Esophagus muscularis mucosa (tissue), 4 donors: ENCODE measurements around the gene SLAIN1. TPM values are rescaled to one million over a fixed set of nuclear protein-coding genes. Genes with fewer than 3 reads are reported as not detected.

Experiments
- DNase-seq: peaks from one replicate; pipeline ENCODE4 v3.0.0-alpha.2; 2017; ENCODE audit errors: extremely low spot score
- H3K27ac ChIP-seq, 4 donors: fragments of 200-600 bp; sonication (generic); replicated peaks in 1 of 4; 1 replicate in 3 of 4; 2 replicates in 1 of 4; pipeline ENCODE4 v1.5.1; 2016 to 2019; ENCODE audit warnings: mild to moderate bottlenecking in 1 of 4
- H3K27me3 ChIP-seq, 4 donors: fragments of 200-600 bp; sonication (generic); one replicate each; pipeline versions ENCODE4 v1.5.1 to v1.6.0; 2016 to 2019
- H3K36me3 ChIP-seq, 4 donors: fragments of 200-600 bp; sonication (generic); one replicate each; pipeline ENCODE4 v1.5.1; 2016 to 2019
- H3K4me1 ChIP-seq, 4 donors: fragments of 200-600 bp; sonication (generic); one replicate each; pipeline ENCODE4 v1.5.1; 2016 to 2019
- H3K4me3 ChIP-seq, 4 donors: fragments of 200-600 bp; sonication (generic); 1 replicate in 2 of 4; 2 replicates in 2 of 4; pipeline ENCODE4 v1.5.1; 2016 to 2019; ENCODE audit warnings: mild to moderate bottlenecking in 4 of 4, moderate library complexity in 1 of 4
- H3K9me3 ChIP-seq, 4 donors: fragments of 200-600 bp; sonication (generic); 1 replicate in 3 of 4; 2 replicates in 1 of 4; pipeline ENCODE4 v1.5.1; 2016 to 2019
- CTCF ChIP-seq, 3 experiments: fragments of 200-600 bp in 2 of 3; fragments of 450-650 bp in 1 of 3; sonication (generic) in 2 of 3; IDR thresholded peaks; one replicate each; pipeline ENCODE4 v1.5.1; 2017 to 2019; ENCODE audit warnings: antibody characterized with exemption in 3 of 3, mild to moderate bottlenecking in 2 of 3, moderate library complexity in 1 of 3
- EP300 ChIP-seq: sonication (generic); formaldehyde crosslinking; IDR thresholded peaks from one replicate; pipeline ENCODE4 v1.6.1; 2017; ENCODE audit warnings: antibody characterized with exemption
- POLR2A ChIP-seq: fragments of 450-650 bp; IDR thresholded peaks from one replicate; pipeline ENCODE4 v1.6.1; 2017; ENCODE audit warnings: antibody characterized with exemption, moderate library complexity, mild to moderate bottlenecking, low read depth
- POLR2AphosphoS5 ChIP-seq, 2 donors: sonication (generic); formaldehyde crosslinking; IDR thresholded peaks; one replicate each; pipeline ENCODE4 v1.6.1; 2017; ENCODE audit warnings: antibody characterized with exemption in 2 of 2
- WGBS: methylation state at CpG from one replicate; pipeline ENCODE4 v1.1.5; 2018; 5-methylcytosine and 5-hydroxymethylcytosine counted together
- intact Hi-C: fragments of 100-400 bp; cut with DNase I; formaldehyde crosslinking; loops from one replicate; pipeline ENCODE4 v1.15.1; 2023
- total RNA-seq, 4 donors: library from RNA; depleted of rRNA; stranded (reverse); fragments of >200 nt; gene quantifications; one replicate each; pipeline versions ENCODE4 v1.1.0 to v1.2.1, GENCODE V29; 2016

The SLAIN1 gene
- total RNA-seq, 4 donors from 2014 or later = 7.1 to 12.3 (median 9.7) TPM

DNA sequence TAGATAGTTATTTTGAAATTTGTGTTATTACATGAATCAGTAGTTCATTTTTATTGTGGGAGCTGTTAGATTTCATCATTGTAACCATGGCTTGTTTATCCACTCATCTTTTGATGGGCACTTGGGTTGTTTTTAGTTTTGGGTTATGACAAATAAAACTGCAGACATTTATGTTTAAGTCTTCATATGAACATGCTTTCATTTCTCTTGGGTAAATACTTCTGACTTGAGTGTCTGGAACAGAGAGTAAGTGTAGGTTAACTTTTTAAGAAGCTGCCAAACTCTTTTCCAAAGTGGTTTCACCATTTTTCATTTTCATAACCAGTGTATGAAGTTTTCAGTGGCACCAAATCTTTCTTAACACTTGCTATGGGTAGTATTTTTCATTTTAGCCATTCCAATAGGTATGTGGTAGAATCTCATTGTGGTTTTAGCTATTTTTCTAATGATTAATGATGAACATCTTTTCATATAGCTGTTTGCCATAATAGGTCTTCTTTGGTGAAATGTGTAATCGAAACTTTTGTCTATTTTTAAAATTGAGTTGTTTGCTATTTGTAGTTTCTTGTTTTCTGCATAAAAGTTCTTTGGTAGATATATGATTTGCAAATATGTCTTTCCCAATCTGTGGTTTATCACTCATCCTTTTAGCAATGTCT lies 17.9 kb downstream of the SLAIN1 start:
- H3K27ac ChIP-seq = no peak overlapping the region
- no peaks in the 10 kb centered on the region for H3K4me1 ChIP-seq
- 91% methylated on average over 1 of the region's 1 CpG for WGBS
- no peaks in the 10 kb centered on the region for H3K36me3 ChIP-seq
- no peak overlapping the region for H3K4me3 ChIP-seq
- intact Hi-C loops = no loop called here
- DNase-seq = no peak
- TF ChIP-seq CTCF (IDR thresholded peaks at IDR 0.05) (no peak), EP300 (no peak), POLR2AphosphoS5 (IDR thresholded peaks at IDR 0.05) (no peak), POLR2A (no peak)
- H3K9me3 ChIP-seq = no peaks in the 10 kb centered on the region
- H3K27me3 ChIP-seq = no peaks in the 10 kb centered on the region

- Histone ChIP-seq H3K4me1 (no peaks in the 10 kb centered on the region), H3K27ac (no peak overlapping the region), H3K36me3 (peaks cover 0 to 4% (median 0%) of the 10 kb centered on the region in 4 donors), H3K9me3 (no peaks in the 10 kb centered on the region), H3K27me3 (no peaks in the 10 kb centered on the region), H3K4me3 (no peak overlapping the region)
- DNase-seq = no peak
- no peak for TF ChIP-seq POLR2A
- TF ChIP-seq POLR2AphosphoS5 (IDR thresholded peaks at IDR 0.05) = no peak
- TF ChIP-seq EP300 = no peak
- TF ChIP-seq CTCF (IDR thresholded peaks at IDR 0.05) = no peak
- intact Hi-C loops = no loop called here
- WGBS = 77% methylated on average over 2 of the region's 2 CpGs
Observed at GRCh38 chr13:77716692-77717091, 19.2 kb downstream of the SLAIN1 start.

DNA sequence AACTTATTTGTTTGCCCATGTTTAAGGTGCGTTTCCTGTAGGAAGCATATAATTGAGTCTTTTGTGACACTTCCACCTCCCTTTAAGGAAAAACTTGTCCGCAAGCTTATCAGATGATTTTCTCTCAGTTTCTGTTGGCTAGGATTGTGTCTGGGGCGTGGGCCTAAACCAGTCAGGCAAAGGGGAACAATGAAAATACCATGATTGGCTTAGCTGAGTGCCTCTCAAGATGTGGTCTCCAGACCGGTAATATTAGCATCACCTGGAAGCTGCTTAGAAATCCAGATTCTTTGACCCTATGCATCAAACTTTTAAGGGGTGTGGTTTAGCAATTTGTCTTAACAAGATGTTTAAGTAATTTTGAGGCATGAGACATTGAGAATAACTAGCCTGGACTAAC lies 20.0 kb downstream of the SLAIN1 start:
- peaks cover 0 to 4% (median 0%) of the 10 kb centered on the region in 4 donors for H3K36me3 ChIP-seq
- intact Hi-C loops = no loop called here
- WGBS = 93% methylated on average over 4 of the region's 4 CpGs
- no peaks in the 10 kb centered on the region for H3K9me3 ChIP-seq
- TF ChIP-seq POLR2A (no peak), POLR2AphosphoS5 (IDR thresholded peaks at IDR 0.05) (no peak)
- no peak overlapping the region for H3K4me3 ChIP-seq
- H3K27ac ChIP-seq = no peak overlapping the region
- H3K27me3 ChIP-seq = no peaks in the 10 kb centered on the region
- DNase-seq = no peak
- H3K4me1 ChIP-seq = no peaks in the 10 kb centered on the region

GRCh38 chr13:77719128-77719527 lies 21.6 kb downstream of the SLAIN1 start:
- no peak overlapping the region for H3K4me3 ChIP-seq
- no peak for DNase-seq
- H3K9me3 ChIP-seq = no peaks in the 10 kb centered on the region
- no peak overlapping the region for H3K27ac ChIP-seq
- intact Hi-C loops = no loop called here
- H3K36me3 ChIP-seq = peaks cover 0 to 11% (median 0%) of the 10 kb centered on the region in 4 donors
- H3K27me3 ChIP-seq = no peaks in the 10 kb centered on the region
- no peak for TF ChIP-seq CTCF (IDR thresholded peaks at IDR 0.05)
- TF ChIP-seq POLR2AphosphoS5 (IDR thresholded peaks at IDR 0.05) = no peak
- no peak for TF ChIP-seq EP300
- TF ChIP-seq POLR2A = no peak
- no peaks in the 10 kb centered on the region for H3K4me1 ChIP-seq

GRCh38 chr13:77720988-77721387 lies 23.5 kb downstream of the SLAIN1 start:
- no peaks in the 10 kb centered on the region for H3K4me1 ChIP-seq
- no peaks in the 10 kb centered on the region for H3K9me3 ChIP-seq
- H3K36me3 ChIP-seq = peaks cover 0 to 11% (median 0%) of the 10 kb centered on the region in 4 donors
- no peak overlapping the region for H3K27ac ChIP-seq
- TF ChIP-seq POLR2A = no peak
- TF ChIP-seq EP300 = no peak
- TF ChIP-seq POLR2AphosphoS5 (IDR thresholded peaks at IDR 0.05) = no peak
- TF ChIP-seq CTCF (IDR thresholded peaks at IDR 0.05) = no peak
- intact Hi-C loops = no loop called here
- no peak overlapping the region for H3K4me3 ChIP-seq
- DNase-seq = no peak
- WGBS = 88% methylated on average over 5 of the region's 5 CpGs
- no peaks in the 10 kb centered on the region for H3K27me3 ChIP-seq
